ENCODE data around the gene C1QL2. TPM values are rescaled to one million over a fixed set of nuclear protein-coding genes. Genes with fewer than 3 reads are reported as not detected.

Gene C1QL2
- total RNA-seq, 2 experiments from 2014 or later: not detected

DNA sequence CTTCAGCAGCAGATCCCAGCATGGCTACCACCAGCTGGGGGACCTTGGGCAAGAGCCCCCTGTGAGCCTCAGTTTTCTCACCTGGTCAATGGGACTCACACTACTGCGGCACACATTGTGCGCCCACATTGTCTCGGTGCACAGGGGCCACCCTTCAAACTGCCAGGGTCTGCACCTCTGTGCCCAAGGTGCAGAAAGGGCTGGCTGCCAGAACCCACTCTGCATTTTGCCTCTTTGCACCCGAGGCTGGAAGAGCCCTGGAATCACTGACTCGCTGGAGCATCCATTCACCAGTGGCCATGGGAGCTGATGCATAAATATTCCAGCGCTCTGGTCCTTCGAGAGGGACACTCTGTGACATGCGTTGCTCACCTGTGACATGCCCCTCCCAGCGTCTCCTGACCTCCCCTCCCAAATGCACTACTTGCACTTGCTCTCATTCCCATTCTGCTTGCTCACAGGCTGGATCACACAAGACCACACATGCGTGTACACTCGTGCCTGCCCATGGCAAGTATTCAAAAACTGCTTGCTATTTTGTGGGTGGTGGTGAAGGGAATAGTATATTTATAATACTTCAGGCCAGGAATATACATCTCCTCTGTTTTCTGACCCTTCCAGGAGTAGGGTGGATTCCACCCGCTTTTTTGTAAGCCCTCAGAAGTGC lies 18.8 kb upstream of the C1QL2 start:
- no peaks in the 10 kb centered on the region for H3K9me3 Mint-ChIP-seq
- intact Hi-C loops (cut with micrococcal nuclease): no loop called here
- no peaks in the 10 kb centered on the region for H3K36me3 Mint-ChIP-seq
- H3K27ac Mint-ChIP-seq: no peak overlapping the region
- no peak overlapping the region for H3K4me3 Mint-ChIP-seq
- ChIA-PET CTCF (no interaction called here), POLR2A (no interaction called here)
- H3K27me3 Mint-ChIP-seq: no peaks in the 10 kb centered on the region
- H3K4me1 Mint-ChIP-seq (ENCODE audit: low read depth): no peaks in the 10 kb centered on the region
- no peak for DNase-seq

DNA sequence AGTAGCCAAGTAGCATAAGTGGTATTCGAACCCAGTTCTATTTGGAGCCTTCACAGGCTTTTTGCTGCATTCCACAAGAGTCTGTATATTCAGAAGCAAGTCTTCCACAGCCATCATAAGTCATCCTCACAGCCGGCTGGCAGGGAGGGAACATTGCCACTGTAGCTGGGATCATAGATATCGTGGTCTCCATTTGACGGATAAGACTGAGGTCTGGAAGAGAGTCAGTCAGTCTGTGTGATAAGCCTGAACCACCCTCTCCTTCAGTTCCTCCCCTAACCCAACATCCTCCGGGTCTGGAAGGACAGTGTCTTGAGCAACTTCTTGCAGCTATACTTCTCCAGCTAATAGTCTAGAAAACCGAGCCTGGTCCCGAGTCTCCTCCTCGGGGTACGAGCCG lies 17.0 kb upstream of the C1QL2 start:
- POLR2A ChIA-PET: no interaction called here
- intact Hi-C loops (cut with micrococcal nuclease): no loop called here

GRCh38 chr2:119174993-119175347 lies 16.4 kb upstream of the C1QL2 start:
- Mint-ChIP-seq H3K4me3 (no peak overlapping the region), H3K4me1 (ENCODE audit: low read depth) (no peaks in the 10 kb centered on the region), H3K27me3 (no peaks in the 10 kb centered on the region), H3K36me3 (no peaks in the 10 kb centered on the region), H3K9me3 (no peaks in the 10 kb centered on the region), H3K27ac (no peak overlapping the region)
- intact Hi-C loops (cut with micrococcal nuclease): no loop called here
- ChIA-PET CTCF (interaction anchor here (0.9 to 4.6 kb wide), 3 partner anchors 9 to 293 kb away, joined by 3 to 31 read pairs (median 7); no protein-coding TSS in a partner anchor), POLR2A (no interaction called here)
- no peak for DNase-seq

More for the DNA sequence above, 17.0 kb upstream of the C1QL2 start:
- Mint-ChIP-seq H3K36me3 (no peaks in the 10 kb centered on the region), H3K9me3 (no peaks in the 10 kb centered on the region), H3K27ac (no peak overlapping the region), H3K4me3 (no peak overlapping the region), H3K27me3 (no peaks in the 10 kb centered on the region), H3K4me1 (ENCODE audit: low read depth) (no peaks in the 10 kb centered on the region)
- no peak for DNase-seq
- CTCF ChIA-PET: interaction anchor here (0.7 to 4.6 kb wide), 4 partner anchors 10 to 293 kb away, joined by 3 to 31 read pairs (median 5); no protein-coding TSS in a partner anchor

DNA sequence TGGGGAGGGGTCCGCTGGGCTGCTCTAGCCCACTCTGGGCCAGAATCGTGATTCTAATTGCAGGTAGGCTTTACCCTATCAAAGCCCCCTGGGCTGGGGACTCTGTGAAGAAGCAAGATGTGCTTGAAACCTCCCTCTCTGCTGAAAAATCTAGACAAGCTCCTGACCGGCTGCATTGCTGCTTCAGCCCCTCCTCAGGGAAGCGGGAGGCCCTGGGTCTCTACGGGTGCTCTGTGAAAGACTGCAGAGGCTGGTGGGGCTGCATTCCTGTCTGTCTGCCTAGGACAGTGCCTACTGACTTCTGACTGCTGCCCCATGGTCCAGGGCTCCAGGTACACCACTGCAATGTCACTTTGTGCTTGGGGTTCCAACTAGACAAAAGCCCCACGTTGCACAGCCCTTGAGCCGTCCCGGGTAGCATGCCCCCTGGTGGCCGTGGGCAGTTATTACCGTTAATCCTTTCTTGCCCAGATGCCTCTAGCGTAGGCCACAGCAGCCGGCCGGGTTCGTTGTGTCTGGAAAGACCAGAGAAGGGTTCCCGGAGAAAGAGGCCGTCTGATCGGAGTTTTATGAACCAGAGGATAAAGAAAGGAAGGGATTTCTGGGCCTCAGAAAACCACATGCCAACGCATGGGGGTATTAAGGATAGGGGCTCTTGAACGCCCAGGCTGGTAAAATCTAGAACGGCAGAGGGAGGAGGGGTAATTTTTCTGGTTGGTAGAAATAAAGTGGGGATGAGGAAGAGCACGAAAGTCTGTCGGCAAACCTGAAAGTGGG lies 15.9 kb upstream of the C1QL2 start:
- no peak overlapping the region for H3K27ac Mint-ChIP-seq
- H3K4me3 Mint-ChIP-seq: no peak overlapping the region
- peak; percentile 54 for DNase-seq
- H3K9me3 Mint-ChIP-seq: no peaks in the 10 kb centered on the region
- ChIA-PET CTCF (interaction anchor here (0.9 to 4.6 kb wide), 4 partner anchors 9 to 292 kb away, joined by 3 to 31 read pairs (median 6); no protein-coding TSS in a partner anchor), POLR2A (no interaction called here)
- H3K36me3 Mint-ChIP-seq: no peaks in the 10 kb centered on the region
- no peaks in the 10 kb centered on the region for H3K27me3 Mint-ChIP-seq
- intact Hi-C loops (cut with micrococcal nuclease): no loop called here
- H3K4me1 Mint-ChIP-seq (ENCODE audit: low read depth): no peaks in the 10 kb centered on the region

GRCh38 chr2:119173556-119174060 lies 15.1 kb upstream of the C1QL2 start:
- no peaks in the 10 kb centered on the region for H3K9me3 Mint-ChIP-seq
- peaks cover 4% of the 10 kb centered on the region for H3K27me3 Mint-ChIP-seq
- H3K27ac Mint-ChIP-seq: no peak overlapping the region
- POLR2A ChIA-PET: no interaction called here
- intact Hi-C loops (cut with micrococcal nuclease): no loop called here
- H3K4me1 Mint-ChIP-seq (ENCODE audit: low read depth): no peaks in the 10 kb centered on the region
- H3K4me3 Mint-ChIP-seq: no peak overlapping the region
- DNase-seq: no peak
- CTCF ChIA-PET: interaction anchor here (0.6 to 4.6 kb wide), 4 partner anchors 8 to 292 kb away, joined by 3 to 31 read pairs (median 6); no protein-coding TSS in a partner anchor
- H3K36me3 Mint-ChIP-seq: no peaks in the 10 kb centered on the region

GRCh38 chr2:119170504-119170903 lies 12.0 kb upstream of the C1QL2 start:
- POLR2A ChIA-PET: no interaction called here
- peaks cover 9% of the 10 kb centered on the region for H3K27me3 Mint-ChIP-seq
- no peak for DNase-seq
- H3K4me3 Mint-ChIP-seq: no peak overlapping the region
- CTCF ChIA-PET: no interaction called here
- H3K36me3 Mint-ChIP-seq: no peaks in the 10 kb centered on the region
- no peaks in the 10 kb centered on the region for H3K9me3 Mint-ChIP-seq
- intact Hi-C loops (cut with micrococcal nuclease): no loop called here
- H3K4me1 Mint-ChIP-seq (ENCODE audit: low read depth): no peaks in the 10 kb centered on the region
- no peak overlapping the region for H3K27ac Mint-ChIP-seq

DNA sequence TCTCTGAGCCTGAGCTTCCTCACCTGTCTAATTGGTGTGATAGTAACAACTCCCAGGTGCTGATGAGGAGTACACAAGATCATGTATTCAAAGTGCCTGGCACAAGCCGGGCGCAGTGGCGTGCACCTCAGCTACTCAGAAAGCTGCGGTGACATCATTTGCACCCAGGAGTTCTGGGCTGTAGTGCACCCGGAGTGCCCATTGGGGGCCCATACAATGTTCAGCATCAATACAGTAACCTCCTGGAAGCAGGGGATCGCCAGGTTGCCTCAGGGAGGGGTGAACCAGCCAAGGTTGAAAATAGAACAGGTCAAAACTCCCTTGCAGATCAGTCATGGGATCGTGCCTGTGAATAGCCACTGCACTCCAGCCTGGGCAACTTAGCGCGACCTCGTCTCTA lies 11.2 kb upstream of the C1QL2 start:
- Mint-ChIP-seq H3K27me3 (peaks cover 9% of the 10 kb centered on the region), H3K27ac (no peak overlapping the region), H3K4me3 (no peak overlapping the region), H3K9me3 (no peaks in the 10 kb centered on the region), H3K4me1 (ENCODE audit: low read depth) (no peaks in the 10 kb centered on the region), H3K36me3 (no peaks in the 10 kb centered on the region)
- intact Hi-C loops (cut with micrococcal nuclease): no loop called here
- no peak for DNase-seq
- POLR2A ChIA-PET: no interaction called here
- CTCF ChIA-PET: no interaction called here

GRCh38 chr2:119160361-119160990 lies 1.9 kb upstream of the C1QL2 start:
- ChIA-PET POLR2A (no interaction called here), CTCF (no interaction called here)
- peaks cover 31% of the 10 kb centered on the region for H3K27me3 Mint-ChIP-seq
- DNase-seq: no peak
- no peak overlapping the region for H3K27ac Mint-ChIP-seq
- intact Hi-C loops (cut with micrococcal nuclease): no loop called here
- H3K36me3 Mint-ChIP-seq: no peaks in the 10 kb centered on the region
- no peak overlapping the region for H3K4me3 Mint-ChIP-seq
- H3K4me1 Mint-ChIP-seq (ENCODE audit: low read depth): no peaks in the 10 kb centered on the region
- H3K9me3 Mint-ChIP-seq: no peaks in the 10 kb centered on the region

GRCh38 chr2:119157850-119158511 lies 570 bp downstream of the C1QL2 start:
- peaks cover 38% of the 10 kb centered on the region for H3K27me3 Mint-ChIP-seq
- no peaks in the 10 kb centered on the region for H3K4me1 Mint-ChIP-seq (ENCODE audit: low read depth)
- ChIA-PET POLR2A (no interaction called here), CTCF (no interaction called here)
- no peak overlapping the region for H3K4me3 Mint-ChIP-seq
- intact Hi-C loops (cut with micrococcal nuclease): no loop called here
- no peak for DNase-seq
- H3K9me3 Mint-ChIP-seq: no peaks in the 10 kb centered on the region
- no peaks in the 10 kb centered on the region for H3K36me3 Mint-ChIP-seq
- no peak overlapping the region for H3K27ac Mint-ChIP-seq

DNA sequence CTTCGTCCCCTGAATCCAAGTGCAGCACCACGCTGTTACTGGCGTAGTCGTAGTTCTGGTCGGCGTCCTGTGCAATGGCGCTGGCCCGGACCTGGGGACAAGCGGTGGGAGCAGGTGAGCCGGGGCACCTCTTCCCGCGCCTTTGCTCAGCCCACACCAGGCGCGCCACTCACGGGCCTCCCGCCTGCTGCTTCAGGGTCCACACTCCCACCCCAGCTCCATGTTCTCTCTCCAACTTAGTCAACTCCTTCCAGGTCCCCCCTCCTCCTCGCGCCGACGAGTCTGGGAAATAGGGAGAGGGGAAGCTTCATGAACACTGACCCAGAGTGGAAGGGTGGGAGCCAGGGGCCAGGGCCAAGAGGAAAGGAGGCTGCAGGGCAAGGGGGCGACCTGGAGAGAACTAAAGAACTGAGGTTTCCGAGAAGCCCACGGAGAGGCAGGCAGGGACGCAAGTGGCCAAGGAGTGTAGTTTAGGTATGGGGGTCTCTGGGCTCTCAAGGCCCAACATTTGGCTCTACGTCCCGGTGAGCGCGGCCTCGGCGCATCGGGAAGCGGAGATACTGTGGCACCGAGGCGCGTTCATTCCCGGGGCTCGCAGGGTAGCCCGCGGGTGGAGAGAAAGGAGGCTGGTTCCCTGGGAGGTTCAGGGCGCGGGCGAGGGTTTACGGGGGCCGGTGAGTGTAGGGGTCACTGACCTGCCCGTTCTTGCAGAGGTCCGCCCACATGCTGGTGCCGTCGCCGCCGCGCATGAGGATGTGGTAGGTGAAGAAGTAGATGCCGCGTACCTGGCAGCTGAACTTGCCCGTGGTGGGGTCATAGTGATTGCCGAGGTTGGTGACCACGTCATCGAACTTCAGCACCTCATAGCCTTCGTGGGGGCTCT lies 1.4 kb downstream of the C1QL2 start:
- ChIA-PET POLR2A (no interaction called here), CTCF (no interaction called here)
- Mint-ChIP-seq H3K4me3 (no peak overlapping the region), H3K27ac (no peak overlapping the region), H3K36me3 (no peaks in the 10 kb centered on the region), H3K4me1 (ENCODE audit: low read depth) (no peaks in the 10 kb centered on the region), H3K9me3 (no peaks in the 10 kb centered on the region), H3K27me3 (peaks cover 35% of the 10 kb centered on the region)
- intact Hi-C loops (cut with micrococcal nuclease): no loop called here
- DNase-seq: no peak

DNA sequence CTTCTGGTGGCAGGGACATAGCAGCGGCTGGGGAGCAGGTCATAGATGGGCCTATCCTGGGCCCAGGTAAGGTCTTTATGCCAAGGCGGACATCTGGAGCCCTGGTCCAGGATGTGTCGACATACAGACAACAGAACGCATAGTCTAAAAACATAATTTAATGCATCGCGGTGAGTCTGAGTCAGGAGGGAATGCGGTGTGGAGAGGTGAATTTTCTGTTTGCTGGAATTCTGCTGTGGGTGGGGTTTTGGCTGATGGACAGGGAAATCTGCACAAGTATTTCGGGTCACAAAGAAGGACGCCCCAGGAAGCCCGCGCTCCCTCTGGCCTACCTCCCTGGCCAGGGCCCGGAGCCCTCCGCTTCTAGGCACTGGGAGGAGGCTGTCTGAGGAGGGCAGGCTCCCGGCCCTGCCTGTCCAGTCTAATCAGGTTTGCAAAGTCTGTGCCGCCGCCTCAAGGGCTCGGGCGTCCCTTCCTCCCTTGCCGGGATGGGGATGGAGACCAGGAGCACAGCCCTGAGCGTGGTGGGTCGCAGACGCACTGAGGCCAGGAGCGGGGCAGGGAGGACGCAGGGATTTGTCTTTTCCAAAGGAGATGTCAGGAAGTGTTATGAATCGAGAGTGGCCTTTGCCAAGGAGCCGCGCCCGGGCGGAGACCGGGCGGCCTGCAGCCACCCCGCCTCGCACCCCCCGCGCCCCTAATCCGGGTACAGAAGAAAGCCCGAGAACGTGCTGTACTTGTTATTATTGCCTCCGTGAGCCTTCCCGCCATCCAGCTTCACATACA lies 2.3 kb downstream of the C1QL2 start:
- Mint-ChIP-seq H3K4me1 (ENCODE audit: low read depth) (no peaks in the 10 kb centered on the region), H3K36me3 (no peaks in the 10 kb centered on the region), H3K9me3 (no peaks in the 10 kb centered on the region), H3K27ac (no peak overlapping the region), H3K27me3 (peaks cover 35% of the 10 kb centered on the region), H3K4me3 (no peak overlapping the region)
- intact Hi-C loops (cut with micrococcal nuclease): no loop called here
- CTCF ChIA-PET: no interaction called here
- POLR2A ChIA-PET: no interaction called here
- no peak for DNase-seq

All from activated CD4-positive, alpha-beta memory T cell treated with anti-CD3 and anti-CD28 coated beads for 36 hours (primary cell).